Thyroid gland (tissue), 4 donors: ENCODE measurements around the gene ZYG11B.

ENCODE experiments used
- CTCF ChIP-seq, 6 experiments: fragments of 200-600 bp in 3 of 6; fragments of 450-650 bp in 3 of 6; sonication (generic) in 3 of 6; IDR thresholded peaks; one replicate each; pipeline ENCODE4 v1.5.1; 2016 to 2019; ENCODE audit warnings: antibody characterized with exemption in 6 of 6, mild to moderate bottlenecking in 2 of 6, inconsistent platforms in 1 of 6, moderate library complexity in 1 of 6
- POLR2A ChIP-seq, 2 donors: fragments of 450-650 bp; IDR thresholded peaks; one replicate each; pipeline ENCODE4 v1.6.1; 2017; ENCODE audit warnings: antibody characterized with exemption in 2 of 2, mild to moderate bottlenecking in 2 of 2, moderate library complexity in 1 of 2

- TF ChIP-seq CTCF (IDR thresholded peaks at IDR 0.05) (no peak), POLR2A (IDR thresholded peaks at IDR 0.05) (no peak)
Measured at GRCh38 chr1:52769346-52770033, 43.2 kb downstream of the ZYG11B start.
